HepG2 (cell line): ENCODE data around the gene ZNF26. TPM values are rescaled to one million over a fixed set of nuclear protein-coding genes. Genes with fewer than 3 reads are reported as not detected.

Source experiments
- ARID3A ChIP-seq: IDR thresholded peaks from 2 replicates; pipeline ENCODE4 v1.6.1; 2012; ENCODE audit warnings: low read depth, low read length, improper control_type of control experiment
- ATF7-NPFF ChIP-seq: sonication (generic); formaldehyde crosslinking; IDR thresholded peaks from 2 replicates; pipeline ENCODE4 v1.8.1; 2023; ENCODE audit warnings: mild to moderate bottlenecking, low read depth, missing genetic modification reagents, moderate library complexity
- KDM2A ChIP-seq: sonication (generic); formaldehyde crosslinking; IDR thresholded peaks from 2 replicates; pipeline ENCODE4 v1.4.0; 2020; ENCODE audit warnings: low read depth, missing genetic modification reagents, borderline replicate concordance
- MXD1 ChIP-seq: sonication (generic); formaldehyde crosslinking; IDR thresholded peaks from 2 replicates; pipeline ENCODE4 v1.4.0; 2020; ENCODE audit warnings: mild to moderate bottlenecking, missing genetic modification reagents
- NR2F1 ChIP-seq, 2 experiments: fragments of 450-650 bp in 1 of 2; formaldehyde crosslinking in 1 of 2; IDR thresholded peaks; 2 replicates each; pipeline versions ENCODE4 v1.5.0 to v1.6.1; 2016 to 2020; ENCODE audit warnings: mild to moderate bottlenecking in 1 of 2, missing compliant biosample characterization in 1 of 2, missing genetic modification reagents in 1 of 2, moderate library complexity in 1 of 2
- PCBP2 ChIP-seq: fragments of 200-400 bp; formaldehyde crosslinking; optimal IDR thresholded peaks from 2 replicates; pipeline ENCODE3; 2018; ENCODE audit warnings: low read length, low read depth; ENCODE audit not compliant: poor library complexity, severe bottlenecking
- POLR2AphosphoS5 ChIP-seq: IDR thresholded peaks from 2 replicates; pipeline ENCODE4 v1.6.1; 2012; ENCODE audit warnings: low read depth, low read length
- SP5 ChIP-seq: IDR thresholded peaks from 2 replicates; pipeline ENCODE4 v1.6.1; 2016; ENCODE audit warnings: low read depth, borderline replicate concordance
- TBP ChIP-seq: sonication (generic); formaldehyde crosslinking; IDR thresholded peaks from 2 replicates; pipeline ENCODE4 v1.5.0; 2020; ENCODE audit warnings: missing genetic modification reagents
- TBX3 ChIP-seq: fragments of 450-650 bp; IDR thresholded peaks from 2 replicates; pipeline ENCODE4 v1.6.1; 2017; ENCODE audit warnings: antibody characterized with exemption, mild to moderate bottlenecking, inconsistent platforms, borderline replicate concordance
- TFE3 ChIP-seq: IDR thresholded peaks from 2 replicates; pipeline ENCODE4 v1.6.1; 2016
- ZFYVE20 ChIP-seq: sonication (generic); formaldehyde crosslinking; IDR thresholded peaks from 2 replicates; pipeline ENCODE4 v1.8.0; 2023; ENCODE audit warnings: low read depth, mild to moderate bottlenecking, moderate library complexity, missing genetic modification reagents, borderline replicate concordance
- ZNF124 ChIP-seq: sonication (generic); formaldehyde crosslinking; IDR thresholded peaks from 2 replicates; pipeline ENCODE4 v1.4.0; 2020; ENCODE audit warnings: missing genetic modification reagents
- ZNF292 ChIP-seq: sonication (generic); formaldehyde crosslinking; IDR thresholded peaks from 2 replicates; pipeline ENCODE4 v1.8.1; 2022; ENCODE audit warnings: mild to moderate bottlenecking, low read depth, missing genetic modification reagents, borderline replicate concordance
- ZNF333 ChIP-seq: sonication (generic); formaldehyde crosslinking; IDR thresholded peaks from 2 replicates; pipeline ENCODE4 v1.4.0; 2020; ENCODE audit warnings: mild to moderate bottlenecking, missing genetic modification reagents, borderline replicate concordance
- ZNF34 ChIP-seq: sonication (generic); formaldehyde crosslinking; IDR thresholded peaks from 2 replicates; pipeline ENCODE4 v1.4.0; 2020; ENCODE audit warnings: mild to moderate bottlenecking, missing genetic modification reagents, borderline replicate concordance
- ZNF558 ChIP-seq: sonication (generic); formaldehyde crosslinking; IDR thresholded peaks from 2 replicates; pipeline ENCODE4 v1.9.0; 2022; ENCODE audit warnings: mild to moderate bottlenecking, missing genetic modification reagents, borderline replicate concordance
- ZNF572 ChIP-seq: sonication (generic); formaldehyde crosslinking; IDR thresholded peaks from 2 replicates; pipeline ENCODE4 v1.5.1; 2020; ENCODE audit warnings: mild to moderate bottlenecking, missing genetic modification reagents
- ZNF710 ChIP-seq: sonication (generic); formaldehyde crosslinking; IDR thresholded peaks from 2 replicates; pipeline ENCODE4 v1.5.0; 2020; ENCODE audit warnings: mild to moderate bottlenecking, missing genetic modification reagents, borderline replicate concordance
- ZNF776 ChIP-seq: sonication (generic); formaldehyde crosslinking; IDR thresholded peaks from 2 replicates; pipeline ENCODE4 v1.4.0; 2020; ENCODE audit warnings: mild to moderate bottlenecking, missing genetic modification reagents
- polyA plus RNA-seq, 8 experiments: library from polyadenylated mRNA; depleted of rRNA in 3 of 8; stranded (reverse) in 7 of 8; unstranded in 1 of 8; fragments of >200 nt; fragmentation: Illumina TruSeq in 4 of 8; extraction: Trizol in 4 of 8; gene quantifications; 2 replicates each; pipeline versions ENCODE4 v1.2.1 to v1.2.3, GENCODE V29; 2011 to 2016; ENCODE audit warnings: low read depth in 4 of 8, missing spikeins in 1 of 8, mixed read lengths in 1 of 8; ENCODE audit not compliant: insufficient read depth in 1 of 8
- total RNA-seq, 5 experiments: library from RNA; depleted of rRNA; stranded (reverse); fragments of >200 nt; fragmentation: Illumina TruSeq; extraction: Trizol; gene quantifications; 2 replicates each; pipeline ENCODE4 v1.2.3, GENCODE V29; 2016; ENCODE audit warnings: low read depth in 1 of 5
- TF ChIP-seq, protein P1 (sequence below): IDR thresholded peaks from 2 replicates; pipeline ENCODE4 v1.6.1; 2016

ZNF26 gene
- total and polyA plus RNA-seq, 2 of the 13 experiments (the other 11 are each of a cell fraction or from before 2014, with no cell fraction given), result 3.8 to 6.5 TPM

GRCh38 chr12:132986001-132986884 is at the start of gene ZNF26 (continued):
- TF ChIP-seq TFE3 (CRISPR knock-in tag) (peak; percentile 84), ZNF572 (CRISPR knock-in tag) (no peak), ZNF558 (CRISPR knock-in tag) (no peak), ZNF710 (CRISPR knock-in tag) (0 out of 2 replicates have a peak, but pooled peaks have one; percentile 65), KDM2A (CRISPR knock-in tag) (peak; percentile 97), ARID3A (0 out of 2 replicates have a peak, but pooled peaks have one; percentile 6), ZNF34 (CRISPR knock-in tag) (no peak), TBX3 (no peak), NR2F1 (CRISPR knock-in tag; IDR thresholded peaks at IDR 0.05) (no peak), ZFYVE20 (CRISPR knock-in tag) (no peak), PCBP2 (no peak), ZNF776 (CRISPR knock-in tag) (0 out of 2 replicates have a peak, but pooled peaks have one; percentile 20), TBP (CRISPR knock-in tag) (peak; percentile 76), ZNF333 (peak; percentile 37; the same call in 1 of the 2 replicates), SP5 (0 out of 2 replicates have a peak, but pooled peaks have one; percentile 17), MXD1 (CRISPR knock-in tag) (0 out of 2 replicates have a peak, but pooled peaks have one; percentile 90), POLR2AphosphoS5 (peak; percentile 76), ZNF292 (no peak; the same call in 1 of the 2 replicates), ATF7-NPFF (CRISPR knock-in tag) (peak; percentile 54; the same call in 1 of the 2 replicates), ZNF124 (CRISPR knock-in tag) (peak; percentile 85; the same call in 1 of the 2 replicates)
- TF ChIP-seq, protein P1, sequence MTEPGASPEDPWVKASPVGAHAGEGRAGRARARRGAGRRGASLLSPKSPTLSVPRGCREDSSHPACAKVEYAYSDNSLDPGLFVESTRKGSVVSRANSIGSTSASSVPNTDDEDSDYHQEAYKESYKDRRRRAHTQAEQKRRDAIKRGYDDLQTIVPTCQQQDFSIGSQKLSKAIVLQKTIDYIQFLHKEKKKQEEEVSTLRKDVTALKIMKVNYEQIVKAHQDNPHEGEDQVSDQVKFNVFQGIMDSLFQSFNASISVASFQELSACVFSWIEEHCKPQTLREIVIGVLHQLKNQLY, result peak; percentile 62; the same call in 1 of the 2 replicates
